Endothelial cell (in vitro differentiated cells): ENCODE data around the gene MUTYH. TPM values are rescaled to one million over a fixed set of nuclear protein-coding genes. Genes with fewer than 3 reads are reported as not detected.
"Not testable (repeated sequence)": the region's sequence is repeated elsewhere in the genome, so short reads cannot be mapped to it uniquely, and the experiment has no call there.

Experiments used
- DNase-seq: peaks from one replicate; pipeline ENCODE4 v3.0.0; 2021; ENCODE audit warnings: low spot score
- H3K27ac Mint-ChIP-seq: one replicate; pipeline ENCODE4 v1.8.0; 2021; ENCODE audit warnings: mixed read lengths, inconsistent platforms; ENCODE audit not compliant: unreplicated experiment
- H3K27me3 Mint-ChIP-seq: one replicate; pipeline ENCODE4 v1.8.0; 2021; ENCODE audit warnings: mild to moderate bottlenecking, moderate library complexity, mixed read lengths, inconsistent platforms; ENCODE audit not compliant: unreplicated experiment
- H3K36me3 Mint-ChIP-seq: one replicate; pipeline ENCODE4 v1.8.0; 2021; ENCODE audit warnings: mild to moderate bottlenecking, low read depth, mixed read lengths, inconsistent platforms; ENCODE audit not compliant: unreplicated experiment
- H3K4me1 Mint-ChIP-seq: one replicate; pipeline ENCODE4 v1.8.0; 2021; ENCODE audit warnings: mild to moderate bottlenecking, mixed read lengths, inconsistent platforms; ENCODE audit not compliant: unreplicated experiment
- H3K4me3 Mint-ChIP-seq: one replicate; pipeline ENCODE4 v1.8.0; 2021; ENCODE audit warnings: mild to moderate bottlenecking, mixed read lengths, inconsistent platforms; ENCODE audit not compliant: unreplicated experiment
- H3K9me3 Mint-ChIP-seq: one replicate; pipeline ENCODE4 v1.8.0; 2021; ENCODE audit warnings: mixed read lengths, inconsistent platforms; ENCODE audit not compliant: unreplicated experiment
- total RNA-seq: library from RNA; stranded (reverse); fragmentation: NEBNext Ultra II Directional; extraction: Animal tissue kit (Norgen Biotek cat#: 25700); gene quantifications from one replicate; pipeline ENCODE4 v1.2.1, GENCODE V29; 2021; ENCODE audit not compliant: unreplicated experiment
- TF ChIP-seq, protein P1 (sequence below): fragments of 200-600 bp; sonication (generic); IDR thresholded peaks from one replicate; pipeline ENCODE4 v1.5.0; 2021; ENCODE audit warnings: antibody characterized with exemption; ENCODE audit not compliant: unreplicated experiment

Gene MUTYH
- total RNA-seq, 1 donor from 2014 or later: 31.5 TPM

DNA sequence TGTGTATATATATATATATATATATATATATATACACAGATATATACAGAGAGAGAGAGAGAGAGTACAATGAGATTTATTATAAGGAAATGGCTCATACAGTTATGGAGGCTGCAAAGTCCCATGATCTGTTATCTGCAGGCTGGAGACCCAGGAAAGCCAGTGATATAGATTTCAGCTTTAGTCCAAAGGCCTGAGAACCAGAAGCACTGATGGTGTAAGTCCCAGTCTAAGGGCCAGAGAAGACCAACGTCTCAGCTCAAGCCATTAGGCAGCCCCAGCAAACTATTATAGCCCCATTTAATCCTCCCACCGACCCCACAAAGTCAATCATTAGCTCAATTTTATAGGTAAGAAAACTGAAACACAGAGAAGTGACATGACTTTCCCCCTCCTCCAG lies 48.5 kb downstream of the MUTYH start:
- Mint-ChIP-seq H3K27ac (no peak overlapping the region), H3K4me3 (no peak overlapping the region), H3K9me3 (no peaks in the 10 kb centered on the region), H3K4me1 (no peaks in the 10 kb centered on the region), H3K36me3 (no peaks in the 10 kb centered on the region), H3K27me3 (no peaks in the 10 kb centered on the region)
- no peak for DNase-seq
- TF ChIP-seq, protein P1, sequence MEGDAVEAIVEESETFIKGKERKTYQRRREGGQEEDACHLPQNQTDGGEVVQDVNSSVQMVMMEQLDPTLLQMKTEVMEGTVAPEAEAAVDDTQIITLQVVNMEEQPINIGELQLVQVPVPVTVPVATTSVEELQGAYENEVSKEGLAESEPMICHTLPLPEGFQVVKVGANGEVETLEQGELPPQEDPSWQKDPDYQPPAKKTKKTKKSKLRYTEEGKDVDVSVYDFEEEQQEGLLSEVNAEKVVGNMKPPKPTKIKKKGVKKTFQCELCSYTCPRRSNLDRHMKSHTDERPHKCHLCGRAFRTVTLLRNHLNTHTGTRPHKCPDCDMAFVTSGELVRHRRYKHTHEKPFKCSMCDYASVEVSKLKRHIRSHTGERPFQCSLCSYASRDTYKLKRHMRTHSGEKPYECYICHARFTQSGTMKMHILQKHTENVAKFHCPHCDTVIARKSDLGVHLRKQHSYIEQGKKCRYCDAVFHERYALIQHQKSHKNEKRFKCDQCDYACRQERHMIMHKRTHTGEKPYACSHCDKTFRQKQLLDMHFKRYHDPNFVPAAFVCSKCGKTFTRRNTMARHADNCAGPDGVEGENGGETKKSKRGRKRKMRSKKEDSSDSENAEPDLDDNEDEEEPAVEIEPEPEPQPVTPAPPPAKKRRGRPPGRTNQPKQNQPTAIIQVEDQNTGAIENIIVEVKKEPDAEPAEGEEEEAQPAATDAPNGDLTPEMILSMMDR: no peak

DNA sequence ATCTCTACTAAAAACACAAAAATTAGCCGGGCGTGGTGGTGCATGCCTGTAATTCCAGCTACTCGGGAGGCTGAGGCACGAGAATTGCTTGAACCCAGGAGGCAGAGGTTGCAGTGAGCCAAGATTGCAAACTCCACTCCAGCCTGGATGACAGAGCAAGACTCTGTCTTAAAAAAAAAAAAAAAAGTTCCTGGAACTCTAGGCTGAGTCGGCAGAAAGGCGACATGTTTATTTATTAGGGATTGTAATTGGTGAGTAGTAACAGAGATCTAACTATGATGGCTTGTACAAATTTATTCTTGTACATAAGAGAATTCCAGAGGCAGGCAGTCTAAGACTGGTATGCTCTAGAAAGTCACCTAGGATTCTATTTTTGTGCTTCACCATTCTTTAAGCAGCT lies 49.2 kb downstream of the MUTYH start:
- H3K27ac Mint-ChIP-seq, H3K4me3 Mint-ChIP-seq, DNase-seq, H3K9me3 Mint-ChIP-seq, H3K27me3 Mint-ChIP-seq, H3K4me1 Mint-ChIP-seq, H3K36me3 Mint-ChIP-seq: not testable (repeated sequence)

GRCh38 chr1:45286521-45286920 lies 53.7 kb downstream of the MUTYH start:
- not testable (repeated sequence) for DNase-seq, H3K4me3 Mint-ChIP-seq, H3K27ac Mint-ChIP-seq, H3K4me1 Mint-ChIP-seq, H3K36me3 Mint-ChIP-seq, H3K27me3 Mint-ChIP-seq, H3K9me3 Mint-ChIP-seq

DNA sequence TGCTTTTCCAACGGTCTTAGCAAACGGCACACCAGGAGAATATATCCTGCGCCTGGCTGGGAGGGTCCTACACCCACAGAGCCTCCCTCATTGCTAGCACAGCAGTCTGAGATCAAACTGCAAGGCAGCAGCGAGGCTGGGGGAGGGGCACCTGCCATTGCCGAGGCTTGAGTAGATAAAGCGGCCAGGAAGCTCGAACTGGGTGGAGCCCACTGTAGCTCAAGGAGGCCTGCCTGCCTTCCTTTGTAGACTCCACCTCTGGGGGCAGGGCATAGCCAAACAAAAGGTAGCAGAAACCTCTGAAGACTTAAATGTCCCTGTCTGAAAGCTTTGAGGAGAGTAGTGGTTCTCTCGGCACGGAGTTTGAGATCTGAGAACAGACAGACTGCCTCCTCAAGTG lies 55.4 kb downstream of the MUTYH start:
- not testable (repeated sequence) for H3K27me3 Mint-ChIP-seq, H3K9me3 Mint-ChIP-seq, DNase-seq, H3K4me3 Mint-ChIP-seq, H3K4me1 Mint-ChIP-seq, H3K36me3 Mint-ChIP-seq, H3K27ac Mint-ChIP-seq

GRCh38 chr1:45282351-45282750 lies 57.9 kb downstream of the MUTYH start:
- Mint-ChIP-seq H3K27ac (no peak overlapping the region), H3K9me3 (no peaks in the 10 kb centered on the region), H3K4me3 (no peak overlapping the region), H3K4me1 (no peaks in the 10 kb centered on the region), H3K27me3 (peaks cover 2% of the 10 kb centered on the region), H3K36me3 (peaks cover 3% of the 10 kb centered on the region)
- DNase-seq: no peak
- TF ChIP-seq, protein P1: no peak

Other genes starting within 250 kb of the MUTYH start
- 6.6 TPM for gene ZSWIM5, start 133.8 kb downstream of the MUTYH start, total RNA-seq
- gene HPDL, start 13.5 kb downstream of the MUTYH start, total RNA-seq: 2.5 TPM
- gene TOE1, start 270 bp downstream of the MUTYH start, total RNA-seq: 9.7 TPM
- gene TESK2, start 150.7 kb upstream of the MUTYH start, total RNA-seq: 8.0 TPM
- gene CCDC163, start 159.6 kb upstream of the MUTYH start, total RNA-seq: 4.8 TPM
- gene MMACHC, start 159.9 kb upstream of the MUTYH start, total RNA-seq: 5.8 TPM
- gene PRDX1, start 181.4 kb upstream of the MUTYH start, total RNA-seq: 325 TPM
- gene AKR1A1, start 210.4 kb upstream of the MUTYH start, total RNA-seq: 125 TPM
- 149 TPM for gene NASP, start 243.6 kb upstream of the MUTYH start, total RNA-seq